GM12878 (cell line): ENCODE data around the gene ATP1B1. TPM values are rescaled to one million over a fixed set of nuclear protein-coding genes. Genes with fewer than 3 reads are reported as not detected.
A peak's percentile ranks its signal among the peaks of the same experiment; 100 is the strongest.

Source experiments
- CEBPB ChIP-seq, 2 experiments: fragments of 150-350 bp in 1 of 2; IDR thresholded peaks; 2 replicates each; pipeline ENCODE4 v1.6.1; 2012 to 2014; ENCODE audit warnings: low read depth in 2 of 2, low read length in 2 of 2, borderline replicate concordance in 1 of 2, inconsistent platforms in 1 of 2
- CHD1 ChIP-seq: IDR thresholded peaks from 2 replicates; pipeline ENCODE4 v1.6.1; 2012; ENCODE audit warnings: low read depth, low read length, improper control_type of control experiment
- CREB1 ChIP-seq: IDR thresholded peaks from 2 replicates; pipeline ENCODE4 v1.6.1; 2012; ENCODE audit warnings: low read depth, mild to moderate bottlenecking, inconsistent platforms
- DPF2 ChIP-seq: fragments of 450-650 bp; IDR thresholded peaks from 2 replicates; pipeline ENCODE4 v1.6.1; 2017; ENCODE audit warnings: mild to moderate bottlenecking
- EGR1 ChIP-seq, 2 experiments: IDR thresholded peaks; 1 replicate in 1 of 2; 2 replicates in 1 of 2; pipeline ENCODE4 v1.6.1; 2011 to 2012; ENCODE audit warnings: low read depth in 2 of 2, low read length in 2 of 2, borderline replicate concordance in 1 of 2, mild to moderate bottlenecking in 1 of 2, moderate library complexity in 1 of 2
- FOXM1 ChIP-seq: IDR thresholded peaks from 2 replicates; pipeline ENCODE4 v1.6.1; 2012; ENCODE audit warnings: low read depth, mild to moderate bottlenecking, inconsistent platforms, low read length, moderate library complexity
- GABPA ChIP-seq: IDR thresholded peaks from 2 replicates; pipeline ENCODE4 v1.6.1; 2014; ENCODE audit warnings: antibody characterized with exemption, low read depth, mild to moderate bottlenecking, inconsistent platforms
- HDAC2 ChIP-seq: fragments of 200-600 bp; sonication (generic); IDR thresholded peaks from 2 replicates; pipeline ENCODE4 v1.6.1; 2017
- IKZF1 ChIP-seq: fragments of 450-650 bp; conservative IDR thresholded peaks from 2 replicates; pipeline ENCODE4 v1.6.1; 2017; ENCODE audit warnings: antibody characterized with exemption, mild to moderate bottlenecking
- IRF4 ChIP-seq: IDR thresholded peaks from 2 replicates; pipeline ENCODE4 v1.6.1; 2011; ENCODE audit warnings: low read depth, low read length
- JUND ChIP-seq: IDR thresholded peaks from 2 replicates; pipeline ENCODE4 v1.6.1; 2012; ENCODE audit warnings: low read depth, mild to moderate bottlenecking, low read length, improper control_type of control experiment, moderate library complexity
- KDM1A ChIP-seq: fragments of 200-600 bp; sonication (generic); IDR thresholded peaks from 2 replicates; pipeline ENCODE4 v1.6.1; 2016; ENCODE audit warnings: borderline replicate concordance
- MEF2A ChIP-seq: IDR thresholded peaks from 2 replicates; pipeline ENCODE4 v1.6.1; 2011; ENCODE audit warnings: low read depth, mild to moderate bottlenecking, low read length, moderate library complexity; ENCODE audit not compliant: insufficient read depth
- MTA3 ChIP-seq: IDR thresholded peaks from 2 replicates; pipeline ENCODE4 v1.6.1; 2012; ENCODE audit warnings: low read length, inconsistent platforms, borderline replicate concordance
- NR2F1 ChIP-seq: fragments of 450-650 bp; conservative IDR thresholded peaks from 2 replicates; pipeline ENCODE4 v1.6.1; 2017; ENCODE audit warnings: mild to moderate bottlenecking
- PAX8 ChIP-seq: fragments of 450-650 bp; IDR thresholded peaks from 2 replicates; pipeline ENCODE4 v1.6.1; 2017; ENCODE audit warnings: mild to moderate bottlenecking, moderate library complexity
- PML ChIP-seq: IDR thresholded peaks from 2 replicates; pipeline ENCODE4 v1.6.1; 2012; ENCODE audit warnings: low read length, inconsistent platforms
- POLR2AphosphoS2 ChIP-seq: IDR thresholded peaks from 2 replicates; pipeline ENCODE4 v1.6.1; 2011; ENCODE audit warnings: low read depth, mild to moderate bottlenecking, low read length, improper control_type of control experiment, moderate library complexity
- RAD21 ChIP-seq: IDR thresholded peaks from 2 replicates; pipeline ENCODE4 v1.6.1; 2011; ENCODE audit warnings: mild to moderate bottlenecking, low read depth, low read length, moderate library complexity; ENCODE audit not compliant: insufficient read depth
- RCOR1 ChIP-seq: conservative IDR thresholded peaks from 2 replicates; pipeline ENCODE4 v1.6.1; 2012; ENCODE audit warnings: low read depth, low read length, improper control_type of control experiment
- RUNX3 ChIP-seq: IDR thresholded peaks from 2 replicates; pipeline ENCODE4 v1.6.1; 2012; ENCODE audit warnings: low read length, inconsistent platforms
- SIX5 ChIP-seq: IDR thresholded peaks from 2 replicates; pipeline ENCODE4 v1.6.1; 2011; ENCODE audit warnings: mild to moderate bottlenecking, low read depth, low read length, moderate library complexity; ENCODE audit not compliant: severe bottlenecking
- TAF1 ChIP-seq: IDR thresholded peaks from 2 replicates; pipeline ENCODE4 v1.6.1; 2011; ENCODE audit warnings: mild to moderate bottlenecking, low read depth, low read length, borderline replicate concordance
- polyA plus RNA-seq, 11 experiments: library from polyadenylated mRNA; depleted of rRNA in 4 of 11; unstranded in 6 of 11; stranded (reverse) in 5 of 11; fragments of >200 nt; fragmentation: Nextera tagmentation in 4 of 11; fragmentation: Illumina TruSeq in 1 of 11; extraction: Ambion mirVana in 4 of 11; extraction: Trizol in 1 of 11; gene quantifications; 1 replicate in 1 of 11; 2 replicates in 10 of 11; pipeline versions ENCODE4 v1.2.1 to v1.2.3, GENCODE V29; 2011 to 2016; ENCODE audit warnings: inconsistent platforms in 2 of 11, missing spikeins in 2 of 11, low read depth in 1 of 11
- total RNA-seq, 4 experiments: library from RNA; depleted of rRNA in 3 of 4; stranded (reverse); fragments of >200 nt in 3 of 4; fragmentation: Illumina TruSeq in 1 of 4; extraction: Trizol in 1 of 4; gene quantifications; 2 replicates each; pipeline versions ENCODE4 v1.2.1 to v1.2.3, GENCODE V29; 2013 to 2021
- TF ChIP-seq, protein P1 (sequence below): fragments of 450-650 bp; IDR thresholded peaks from 2 replicates; pipeline ENCODE4 v1.6.1; 2017; ENCODE audit warnings: mild to moderate bottlenecking, low read depth, inconsistent platforms; ENCODE audit not compliant: poor library complexity, severe bottlenecking
- TF ChIP-seq, protein P2 (sequence below): fragments of 450-650 bp; IDR thresholded peaks from 2 replicates; pipeline ENCODE4 v1.6.1; 2017; ENCODE audit warnings: mild to moderate bottlenecking, moderate library complexity
- TF ChIP-seq, protein P3 (sequence below): IDR thresholded peaks from 2 replicates; pipeline ENCODE4 v1.6.1; 2011; ENCODE audit warnings: borderline replicate concordance, low read depth, mild to moderate bottlenecking, moderate library complexity, low read length; ENCODE audit not compliant: insufficient read depth, poor library complexity, severe bottlenecking

The ATP1B1 gene
- total and polyA plus RNA-seq, 10 of the 15 experiments (the other 5 are each of a cell fraction or from before 2014, with no cell fraction given) = 0.84 to 14.0 (median 1.4) TPM

- TF ChIP-seq, protein P1, sequence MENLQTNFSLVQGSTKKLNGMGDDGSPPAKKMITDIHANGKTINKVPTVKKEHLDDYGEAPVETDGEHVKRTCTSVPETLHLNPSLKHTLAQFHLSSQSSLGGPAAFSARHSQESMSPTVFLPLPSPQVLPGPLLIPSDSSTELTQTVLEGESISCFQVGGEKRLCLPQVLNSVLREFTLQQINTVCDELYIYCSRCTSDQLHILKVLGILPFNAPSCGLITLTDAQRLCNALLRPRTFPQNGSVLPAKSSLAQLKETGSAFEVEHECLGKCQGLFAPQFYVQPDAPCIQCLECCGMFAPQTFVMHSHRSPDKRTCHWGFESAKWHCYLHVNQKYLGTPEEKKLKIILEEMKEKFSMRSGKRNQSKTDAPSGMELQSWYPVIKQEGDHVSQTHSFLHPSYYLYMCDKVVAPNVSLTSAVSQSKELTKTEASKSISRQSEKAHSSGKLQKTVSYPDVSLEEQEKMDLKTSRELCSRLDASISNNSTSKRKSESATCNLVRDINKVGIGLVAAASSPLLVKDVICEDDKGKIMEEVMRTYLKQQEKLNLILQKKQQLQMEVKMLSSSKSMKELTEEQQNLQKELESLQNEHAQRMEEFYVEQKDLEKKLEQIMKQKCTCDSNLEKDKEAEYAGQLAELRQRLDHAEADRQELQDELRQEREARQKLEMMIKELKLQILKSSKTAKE = no peak
- TF ChIP-seq CEBPB (IDR thresholded peaks at IDR 0.05; ENCODE audit: borderline replicate concordance in 1 of 2, low read depth in 2 of 2, low read length in 2 of 2) (no peak), PML (no peak), MTA3 (no peak), GABPA (no peak), KDM1A (no peak), PAX8 (no peak), CHD1 (no peak), RCOR1 (no peak), RAD21 (no peak), EGR1 (IDR thresholded peaks at IDR 0.05; ENCODE audit: borderline replicate concordance in 1 of 2, low read depth in 2 of 2, low read length in 2 of 2) (peak in 1 of 2 experiments; percentile 35; a peak in 1 of 3 replicates), HDAC2 (no peak), POLR2AphosphoS2 (no peak), MEF2A (no peak), JUND (no peak), CREB1 (no peak), FOXM1 (no peak), RUNX3 (peak; percentile 57), IRF4 (no peak), TAF1 (no peak), NR2F1 (peak; percentile 44), IKZF1 (peak; percentile 79), DPF2 (peak; percentile 75; the same call in 1 of the 2 replicates), SIX5 (no peak)
- TF ChIP-seq, protein P2, sequence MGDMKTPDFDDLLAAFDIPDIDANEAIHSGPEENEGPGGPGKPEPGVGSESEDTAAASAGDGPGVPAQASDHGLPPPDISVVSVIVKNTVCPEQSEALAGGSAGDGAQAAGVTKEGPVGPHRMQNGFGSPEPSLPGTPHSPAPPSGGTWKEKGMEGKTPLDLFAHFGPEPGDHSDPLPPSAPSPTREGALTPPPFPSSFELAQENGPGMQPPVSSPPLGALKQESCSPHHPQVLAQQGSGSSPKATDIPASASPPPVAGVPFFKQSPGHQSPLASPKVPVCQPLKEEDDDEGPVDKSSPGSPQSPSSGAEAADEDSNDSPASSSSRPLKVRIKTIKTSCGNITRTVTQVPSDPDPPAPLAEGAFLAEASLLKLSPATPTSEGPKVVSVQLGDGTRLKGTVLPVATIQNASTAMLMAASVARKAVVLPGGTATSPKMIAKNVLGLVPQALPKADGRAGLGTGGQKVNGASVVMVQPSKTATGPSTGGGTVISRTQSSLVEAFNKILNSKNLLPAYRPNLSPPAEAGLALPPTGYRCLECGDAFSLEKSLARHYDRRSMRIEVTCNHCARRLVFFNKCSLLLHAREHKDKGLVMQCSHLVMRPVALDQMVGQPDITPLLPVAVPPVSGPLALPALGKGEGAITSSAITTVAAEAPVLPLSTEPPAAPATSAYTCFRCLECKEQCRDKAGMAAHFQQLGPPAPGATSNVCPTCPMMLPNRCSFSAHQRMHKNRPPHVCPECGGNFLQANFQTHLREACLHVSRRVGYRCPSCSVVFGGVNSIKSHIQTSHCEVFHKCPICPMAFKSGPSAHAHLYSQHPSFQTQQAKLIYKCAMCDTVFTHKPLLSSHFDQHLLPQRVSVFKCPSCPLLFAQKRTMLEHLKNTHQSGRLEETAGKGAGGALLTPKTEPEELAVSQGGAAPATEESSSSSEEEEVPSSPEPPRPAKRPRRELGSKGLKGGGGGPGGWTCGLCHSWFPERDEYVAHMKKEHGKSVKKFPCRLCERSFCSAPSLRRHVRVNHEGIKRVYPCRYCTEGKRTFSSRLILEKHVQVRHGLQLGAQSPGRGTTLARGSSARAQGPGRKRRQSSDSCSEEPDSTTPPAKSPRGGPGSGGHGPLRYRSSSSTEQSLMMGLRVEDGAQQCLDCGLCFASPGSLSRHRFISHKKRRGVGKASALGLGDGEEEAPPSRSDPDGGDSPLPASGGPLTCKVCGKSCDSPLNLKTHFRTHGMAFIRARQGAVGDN = no peak
- TF ChIP-seq, protein P3, sequence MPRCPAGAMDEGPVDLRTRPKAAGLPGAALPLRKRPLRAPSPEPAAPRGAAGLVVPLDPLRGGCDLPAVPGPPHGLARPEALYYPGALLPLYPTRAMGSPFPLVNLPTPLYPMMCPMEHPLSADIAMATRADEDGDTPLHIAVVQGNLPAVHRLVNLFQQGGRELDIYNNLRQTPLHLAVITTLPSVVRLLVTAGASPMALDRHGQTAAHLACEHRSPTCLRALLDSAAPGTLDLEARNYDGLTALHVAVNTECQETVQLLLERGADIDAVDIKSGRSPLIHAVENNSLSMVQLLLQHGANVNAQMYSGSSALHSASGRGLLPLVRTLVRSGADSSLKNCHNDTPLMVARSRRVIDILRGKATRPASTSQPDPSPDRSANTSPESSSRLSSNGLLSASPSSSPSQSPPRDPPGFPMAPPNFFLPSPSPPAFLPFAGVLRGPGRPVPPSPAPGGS = no peak
Observed at GRCh38 chr1:169105434-169106094, 926 bp upstream of the ATP1B1 start (continued).
